ENCODE data around the gene SGMS2.

Gene SGMS2

GRCh38 chr4:107838861-107839565 lies 14.3 kb downstream of the SGMS2 start:
- Histone ChIP-seq H3K4me3 (ENCODE audit: low read depth, low read length) (no peak overlapping the region), H3K27me3 (ENCODE audit: insufficient read depth, low read depth, severe bottlenecking) (no peaks in the 10 kb centered on the region), H3K27ac (no peak overlapping the region), H3K36me3 (no peaks in the 10 kb centered on the region), H3K9me3 (ENCODE audit: severe bottlenecking) (no peaks in the 10 kb centered on the region)
- DNase-seq = no peak
- no peak for TF ChIP-seq CTCF (IDR thresholded peaks at IDR 0.05; ENCODE audit: low read depth, low read length)

GRCh38 chr4:107843391-107843790 lies 18.7 kb downstream of the SGMS2 start:
- TF ChIP-seq CTCF (IDR thresholded peaks at IDR 0.05; ENCODE audit: low read depth, low read length) = no peak
- no peak overlapping the region for H3K4me3 ChIP-seq (ENCODE audit: low read depth, low read length)
- DNase-seq = no peak
- no peaks in the 10 kb centered on the region for H3K36me3 ChIP-seq
- H3K27me3 ChIP-seq (ENCODE audit: insufficient read depth, low read depth, severe bottlenecking) = no peaks in the 10 kb centered on the region
- no peak overlapping the region for H3K27ac ChIP-seq
- H3K9me3 ChIP-seq (ENCODE audit: severe bottlenecking) = no peaks in the 10 kb centered on the region

- DNase-seq = no peak
- H3K27me3 ChIP-seq (ENCODE audit: insufficient read depth, low read depth, severe bottlenecking) = no peaks in the 10 kb centered on the region
- no peaks in the 10 kb centered on the region for H3K9me3 ChIP-seq (ENCODE audit: severe bottlenecking)
- no peak for TF ChIP-seq CTCF (IDR thresholded peaks at IDR 0.05; ENCODE audit: low read depth, low read length)
- no peak overlapping the region for H3K27ac ChIP-seq
- no peak overlapping the region for H3K4me3 ChIP-seq (ENCODE audit: low read depth, low read length)
- H3K36me3 ChIP-seq = no peaks in the 10 kb centered on the region
Measured at GRCh38 chr4:107845681-107846080, 20.9 kb downstream of the SGMS2 start.

GRCh38 chr4:107850438-107850837 lies 25.7 kb downstream of the SGMS2 start:
- Histone ChIP-seq H3K36me3 (no peaks in the 10 kb centered on the region), H3K27me3 (ENCODE audit: insufficient read depth, low read depth, severe bottlenecking) (no peaks in the 10 kb centered on the region), H3K4me3 (ENCODE audit: low read depth, low read length) (no peak overlapping the region), H3K27ac (no peak overlapping the region), H3K9me3 (ENCODE audit: severe bottlenecking) (no peaks in the 10 kb centered on the region)
- no peak for TF ChIP-seq CTCF (IDR thresholded peaks at IDR 0.05; ENCODE audit: low read depth, low read length)
- DNase-seq = no peak

GRCh38 chr4:107853444-107854355 lies 29.0 kb downstream of the SGMS2 start:
- no peak overlapping the region for H3K4me3 ChIP-seq (ENCODE audit: low read depth, low read length)
- no peak overlapping the region for H3K27ac ChIP-seq
- no peaks in the 10 kb centered on the region for H3K36me3 ChIP-seq
- no peaks in the 10 kb centered on the region for H3K9me3 ChIP-seq (ENCODE audit: severe bottlenecking)
- no peak for DNase-seq
- no peaks in the 10 kb centered on the region for H3K27me3 ChIP-seq (ENCODE audit: insufficient read depth, low read depth, severe bottlenecking)
- no peak for TF ChIP-seq CTCF (IDR thresholded peaks at IDR 0.05; ENCODE audit: low read depth, low read length)
